ENCODE results near the gene ZNF296. TPM values are rescaled to one million over a fixed set of nuclear protein-coding genes. Genes with fewer than 3 reads are reported as not detected.

ZNF296 gene
- total and polyA plus RNA-seq, 2 experiments from 2014 or later = 1.2 TPM; not detected in 1

GRCh38 chr19:45079911-45080370 is 3.7 kb upstream of the ZNF296 start:
- Histone ChIP-seq H4K20me1 (ENCODE audit: insufficient read depth, poor library complexity, severe bottlenecking) (no peaks in the 10 kb centered on the region), H3K9me3 (ENCODE audit: low read depth) (no peaks in the 10 kb centered on the region), H2AFZ (peak overlapping the region; percentile 100), H3K36me3 (replicated peaks; ENCODE audit: insufficient read depth, low read depth) (no peaks in the 10 kb centered on the region), H3K4me1 (ENCODE audit: insufficient read depth) (no peaks in the 10 kb centered on the region), H3K79me2 (peaks cover 51% of the 10 kb centered on the region), H3K27ac (peak overlapping the region; percentile 92), H3K27me3 (no peaks in the 10 kb centered on the region), H3K4me3 (peak overlapping the region; percentile 99), H3K4me2 (peak overlapping the region; percentile 99), H3K9me2 (replicated peaks; ENCODE audit: insufficient read depth) (no peaks in the 10 kb centered on the region)
- 2% methylated on average over 6 of the region's 6 CpGs for WGBS (ENCODE audit: low lambda C conversion rate, missing lambda C conversion rate)
- TF ChIP-seq CTCF (IDR thresholded peaks at IDR 0.05; ENCODE audit: poor library complexity) (no peak), EZH2phosphoT487 (IDR thresholded peaks at IDR 0.05; ENCODE audit: low read depth, severe bottlenecking, unreplicated experiment) (no peak), EZH2 (IDR thresholded peaks at IDR 0.05; ENCODE audit: borderline replicate concordance) (no peak)
- no peak for DNase-seq (ENCODE audit: low spot score)

- Histone ChIP-seq H3K4me3 (peak within 1 kb of the TSS; percentile 99), H3K27ac (peak within 1 kb of the TSS; percentile 92), H3K9me3 (ENCODE audit: low read depth) (no peaks in the 10 kb centered on the region), H3K79me2 (peaks cover 47% of the 10 kb centered on the region), H2AFZ (peak within 1 kb of the TSS; percentile 100), H3K36me3 (replicated peaks; ENCODE audit: insufficient read depth, low read depth) (no peaks in the 10 kb centered on the region), H3K4me2 (peak within 1 kb of the TSS; percentile 99), H4K20me1 (ENCODE audit: insufficient read depth, poor library complexity, severe bottlenecking) (no peaks in the 10 kb centered on the region), H3K27me3 (no peaks in the 10 kb centered on the region), H3K4me1 (ENCODE audit: insufficient read depth) (no peaks in the 10 kb centered on the region), H3K9me2 (replicated peaks; ENCODE audit: insufficient read depth) (no peaks in the 10 kb centered on the region)
- DNase-seq (ENCODE audit: low spot score) = peak; percentile 89
- TF ChIP-seq CTCF (IDR thresholded peaks at IDR 0.05; ENCODE audit: poor library complexity) = no peak
- TF ChIP-seq EZH2phosphoT487 (IDR thresholded peaks at IDR 0.05; ENCODE audit: low read depth, severe bottlenecking, unreplicated experiment) = no peak
- no peak for TF ChIP-seq EZH2 (IDR thresholded peaks at IDR 0.05; ENCODE audit: borderline replicate concordance)
- under 1% methylated on average over 60 of the region's 61 CpGs for WGBS (ENCODE audit: low lambda C conversion rate, missing lambda C conversion rate)
Observed at GRCh38 chr19:45079063-45079910, 3.0 kb upstream of the ZNF296 start, which contains the start of gene GEMIN7. Gene GEMIN7, plus strand, starts transcription at chr19:45079260. Its CDS starts 10,855 bp downstream, at chr19:45090115.

GRCh38 chr19:45078390-45079062 is 2.2 kb upstream of the ZNF296 start:
- Histone ChIP-seq H3K27ac (peak overlapping the region; percentile 92), H4K20me1 (ENCODE audit: insufficient read depth, poor library complexity, severe bottlenecking) (no peaks in the 10 kb centered on the region), H3K4me3 (peak overlapping the region; percentile 99), H3K79me2 (peaks cover 45% of the 10 kb centered on the region), H3K36me3 (replicated peaks; ENCODE audit: insufficient read depth, low read depth) (no peaks in the 10 kb centered on the region), H2AFZ (peak overlapping the region; percentile 100), H3K27me3 (no peaks in the 10 kb centered on the region), H3K9me3 (ENCODE audit: low read depth) (no peaks in the 10 kb centered on the region), H3K4me2 (peak overlapping the region; percentile 99), H3K9me2 (replicated peaks; ENCODE audit: insufficient read depth) (no peaks in the 10 kb centered on the region), H3K4me1 (ENCODE audit: insufficient read depth) (no peaks in the 10 kb centered on the region)
- no peak for DNase-seq (ENCODE audit: low spot score)
- TF ChIP-seq EZH2 (IDR thresholded peaks at IDR 0.05; ENCODE audit: borderline replicate concordance) (no peak), CTCF (IDR thresholded peaks at IDR 0.05; ENCODE audit: poor library complexity) (no peak), EZH2phosphoT487 (IDR thresholded peaks at IDR 0.05; ENCODE audit: low read depth, severe bottlenecking, unreplicated experiment) (no peak)
- WGBS (ENCODE audit: low lambda C conversion rate, missing lambda C conversion rate) = 56% methylated on average over 10 of the region's 10 CpGs
